Measurements from ENCODE around the gene C12orf60. TPM values are rescaled to one million over a fixed set of nuclear protein-coding genes. Genes with fewer than 3 reads are reported as not detected.
A peak's percentile ranks its signal among the peaks of the same experiment; 100 is the strongest.

The C12orf60 gene
- total RNA-seq, 1 donor from 2014 or later, result 2.0 TPM

- no peaks in the 10 kb centered on the region for H3K36me3 Mint-ChIP-seq (ENCODE audit: low read depth, unreplicated experiment)
- Histone ChIP-seq H4K20me1 (ENCODE audit: insufficient read depth, low read length) (no peaks in the 10 kb centered on the region), H3K9me3 (ENCODE audit: insufficient read depth, low read depth, low read length) (no peaks in the 10 kb centered on the region), H3K9ac (ENCODE audit: low read length) (no peak overlapping the region), H3K4me1 (ENCODE audit: insufficient read depth, low read length) (peaks cover 3% of the 10 kb centered on the region), H3K36me3 (ENCODE audit: insufficient read depth, low read length) (no peaks in the 10 kb centered on the region), H2AFZ (ENCODE audit: low read depth, low read length) (no peak overlapping the region), H3K27ac (ENCODE audit: low read depth, low read length) (no peak overlapping the region), H3K4me2 (ENCODE audit: low read length) (no peak overlapping the region), H3K79me2 (ENCODE audit: insufficient read depth, low read length) (no peaks in the 10 kb centered on the region), H3K27me3 (ENCODE audit: insufficient read depth, low read length) (no peaks in the 10 kb centered on the region), H3K4me3 (ENCODE audit: insufficient read depth, low read depth, low read length) (no peak overlapping the region)
- no peak for DNase-seq (ENCODE audit: low read depth)
- H3K9me3 Mint-ChIP-seq (ENCODE audit: unreplicated experiment), result no peaks in the 10 kb centered on the region
- H3K27me3 Mint-ChIP-seq (ENCODE audit: low read depth, unreplicated experiment), result no peaks in the 10 kb centered on the region
- FAIRE-seq, result no peak
- TF ChIP-seq, protein P1, sequence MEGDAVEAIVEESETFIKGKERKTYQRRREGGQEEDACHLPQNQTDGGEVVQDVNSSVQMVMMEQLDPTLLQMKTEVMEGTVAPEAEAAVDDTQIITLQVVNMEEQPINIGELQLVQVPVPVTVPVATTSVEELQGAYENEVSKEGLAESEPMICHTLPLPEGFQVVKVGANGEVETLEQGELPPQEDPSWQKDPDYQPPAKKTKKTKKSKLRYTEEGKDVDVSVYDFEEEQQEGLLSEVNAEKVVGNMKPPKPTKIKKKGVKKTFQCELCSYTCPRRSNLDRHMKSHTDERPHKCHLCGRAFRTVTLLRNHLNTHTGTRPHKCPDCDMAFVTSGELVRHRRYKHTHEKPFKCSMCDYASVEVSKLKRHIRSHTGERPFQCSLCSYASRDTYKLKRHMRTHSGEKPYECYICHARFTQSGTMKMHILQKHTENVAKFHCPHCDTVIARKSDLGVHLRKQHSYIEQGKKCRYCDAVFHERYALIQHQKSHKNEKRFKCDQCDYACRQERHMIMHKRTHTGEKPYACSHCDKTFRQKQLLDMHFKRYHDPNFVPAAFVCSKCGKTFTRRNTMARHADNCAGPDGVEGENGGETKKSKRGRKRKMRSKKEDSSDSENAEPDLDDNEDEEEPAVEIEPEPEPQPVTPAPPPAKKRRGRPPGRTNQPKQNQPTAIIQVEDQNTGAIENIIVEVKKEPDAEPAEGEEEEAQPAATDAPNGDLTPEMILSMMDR (IDR thresholded peaks at IDR 0.05; ENCODE audit: insufficient read depth, low read depth, low read length), result no peak
- no peak for TF ChIP-seq EZH2 (IDR thresholded peaks at IDR 0.05; ENCODE audit: insufficient read depth, low read length)
- no peak overlapping the region for H3K4me3 Mint-ChIP-seq (ENCODE audit: unreplicated experiment)
- H3K27ac Mint-ChIP-seq (ENCODE audit: unreplicated experiment), result no peak overlapping the region
- H3K4me1 Mint-ChIP-seq (ENCODE audit: low read depth, unreplicated experiment), result peaks cover 12% of the 10 kb centered on the region
Observed at GRCh38 chr12:14828892-14829291, 25.4 kb downstream of the C12orf60 start.

- Mint-ChIP-seq H3K27ac (ENCODE audit: unreplicated experiment) (no peak overlapping the region), H3K36me3 (ENCODE audit: low read depth, unreplicated experiment) (no peaks in the 10 kb centered on the region), H3K27me3 (ENCODE audit: low read depth, unreplicated experiment) (no peaks in the 10 kb centered on the region), H3K9me3 (ENCODE audit: unreplicated experiment) (no peaks in the 10 kb centered on the region), H3K4me3 (ENCODE audit: unreplicated experiment) (no peak overlapping the region), H3K4me1 (ENCODE audit: low read depth, unreplicated experiment) (peaks cover 27% of the 10 kb centered on the region)
- Histone ChIP-seq H2AFZ (ENCODE audit: low read depth, low read length) (no peak overlapping the region), H3K79me2 (ENCODE audit: insufficient read depth, low read length) (no peaks in the 10 kb centered on the region), H3K9ac (ENCODE audit: low read length) (no peak overlapping the region), H3K27ac (ENCODE audit: low read depth, low read length) (no peak overlapping the region), H4K20me1 (ENCODE audit: insufficient read depth, low read length) (no peaks in the 10 kb centered on the region), H3K27me3 (ENCODE audit: insufficient read depth, low read length) (no peaks in the 10 kb centered on the region), H3K9me3 (ENCODE audit: insufficient read depth, low read depth, low read length) (no peaks in the 10 kb centered on the region), H3K4me2 (ENCODE audit: low read length) (no peak overlapping the region), H3K4me1 (ENCODE audit: insufficient read depth, low read length) (peaks cover 22% of the 10 kb centered on the region), H3K4me3 (ENCODE audit: insufficient read depth, low read depth, low read length) (no peak overlapping the region), H3K36me3 (ENCODE audit: insufficient read depth, low read length) (no peaks in the 10 kb centered on the region)
- peak; percentile 29 for FAIRE-seq
- DNase-seq (ENCODE audit: low read depth), result no peak
- TF ChIP-seq EZH2 (IDR thresholded peaks at IDR 0.05; ENCODE audit: insufficient read depth, low read length), result no peak
- TF ChIP-seq, protein P1 (IDR thresholded peaks at IDR 0.05; ENCODE audit: insufficient read depth, low read depth, low read length), result no peak
Observed at GRCh38 chr12:14833336-14833735, 29.9 kb downstream of the C12orf60 start.

- Histone ChIP-seq H3K4me2 (ENCODE audit: low read length) (peak overlapping the region; percentile 10), H3K27me3 (ENCODE audit: insufficient read depth, low read length) (no peaks in the 10 kb centered on the region), H3K27ac (ENCODE audit: low read depth, low read length) (no peak overlapping the region), H4K20me1 (ENCODE audit: insufficient read depth, low read length) (no peaks in the 10 kb centered on the region), H3K36me3 (ENCODE audit: insufficient read depth, low read length) (no peaks in the 10 kb centered on the region), H3K4me3 (ENCODE audit: insufficient read depth, low read depth, low read length) (no peak overlapping the region), H3K9me3 (ENCODE audit: insufficient read depth, low read depth, low read length) (no peaks in the 10 kb centered on the region), H3K79me2 (ENCODE audit: insufficient read depth, low read length) (no peaks in the 10 kb centered on the region), H3K9ac (ENCODE audit: low read length) (no peak overlapping the region), H3K4me1 (ENCODE audit: insufficient read depth, low read length) (peaks cover 22% of the 10 kb centered on the region), H2AFZ (ENCODE audit: low read depth, low read length) (no peak overlapping the region)
- Mint-ChIP-seq H3K4me1 (ENCODE audit: low read depth, unreplicated experiment) (peaks cover 27% of the 10 kb centered on the region), H3K4me3 (ENCODE audit: unreplicated experiment) (no peak overlapping the region), H3K36me3 (ENCODE audit: low read depth, unreplicated experiment) (no peaks in the 10 kb centered on the region), H3K9me3 (ENCODE audit: unreplicated experiment) (no peaks in the 10 kb centered on the region), H3K27ac (ENCODE audit: unreplicated experiment) (no peak overlapping the region), H3K27me3 (ENCODE audit: low read depth, unreplicated experiment) (no peaks in the 10 kb centered on the region)
- FAIRE-seq (peak; percentile 43), DNase-seq (ENCODE audit: low read depth) (peak; percentile 61)
- TF ChIP-seq, protein P1 (IDR thresholded peaks at IDR 0.05; ENCODE audit: insufficient read depth, low read depth, low read length), result no peak
- TF ChIP-seq EZH2 (IDR thresholded peaks at IDR 0.05; ENCODE audit: insufficient read depth, low read length), result no peak
Observed at GRCh38 chr12:14833952-14834351, 30.5 kb downstream of the C12orf60 start.

Measured in astrocyte (in vitro differentiated cells and primary cell).